Measurements from ENCODE around the gene PDK1.
"Not testable (repeated sequence)": the region's sequence is repeated elsewhere in the genome, so short reads cannot be mapped to it uniquely, and the experiment has no call there.

DNA sequence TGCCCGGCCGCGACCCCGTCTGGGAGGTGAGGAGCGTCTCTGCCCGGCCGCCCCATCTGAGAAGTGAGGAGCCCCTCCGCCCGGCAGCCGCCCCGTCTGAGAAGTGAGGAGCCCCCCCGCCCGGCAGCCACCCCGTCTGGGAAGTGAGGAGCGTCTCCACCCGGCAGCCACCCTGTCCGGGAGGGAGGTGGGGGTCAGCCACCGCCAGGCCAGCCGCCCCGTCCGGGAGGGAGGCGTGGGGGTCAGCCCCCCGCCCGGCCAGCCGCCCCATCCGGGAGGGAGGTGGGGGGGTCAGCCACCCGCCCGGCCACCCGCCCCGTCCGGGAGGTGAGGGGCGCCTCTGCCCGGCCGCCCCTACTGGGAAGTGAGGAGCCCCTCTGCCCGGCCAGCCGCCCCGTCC lies 18.0 kb upstream of the PDK1 start:
- not testable (repeated sequence) for TF ChIP-seq POLR2A (IDR thresholded peaks at IDR 0.05)
- TF ChIP-seq, protein P1, sequence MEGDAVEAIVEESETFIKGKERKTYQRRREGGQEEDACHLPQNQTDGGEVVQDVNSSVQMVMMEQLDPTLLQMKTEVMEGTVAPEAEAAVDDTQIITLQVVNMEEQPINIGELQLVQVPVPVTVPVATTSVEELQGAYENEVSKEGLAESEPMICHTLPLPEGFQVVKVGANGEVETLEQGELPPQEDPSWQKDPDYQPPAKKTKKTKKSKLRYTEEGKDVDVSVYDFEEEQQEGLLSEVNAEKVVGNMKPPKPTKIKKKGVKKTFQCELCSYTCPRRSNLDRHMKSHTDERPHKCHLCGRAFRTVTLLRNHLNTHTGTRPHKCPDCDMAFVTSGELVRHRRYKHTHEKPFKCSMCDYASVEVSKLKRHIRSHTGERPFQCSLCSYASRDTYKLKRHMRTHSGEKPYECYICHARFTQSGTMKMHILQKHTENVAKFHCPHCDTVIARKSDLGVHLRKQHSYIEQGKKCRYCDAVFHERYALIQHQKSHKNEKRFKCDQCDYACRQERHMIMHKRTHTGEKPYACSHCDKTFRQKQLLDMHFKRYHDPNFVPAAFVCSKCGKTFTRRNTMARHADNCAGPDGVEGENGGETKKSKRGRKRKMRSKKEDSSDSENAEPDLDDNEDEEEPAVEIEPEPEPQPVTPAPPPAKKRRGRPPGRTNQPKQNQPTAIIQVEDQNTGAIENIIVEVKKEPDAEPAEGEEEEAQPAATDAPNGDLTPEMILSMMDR (IDR thresholded peaks at IDR 0.05 in 8 of 11, conservative IDR thresholded peaks at IDR 0.05 in 3 of 11) = not testable (repeated sequence)

All from spleen (tissue), 7 donors.